HG02678 (cell line): ENCODE results near the gene APBB2.

Source experiments
- ATAC-seq: cut with Tn5 transposase; IDR thresholded peaks from one replicate; pipeline ENCODE4 v1.9.1; 2021; ENCODE audit warnings: mild to moderate bottlenecking, moderate library complexity; ENCODE audit not compliant: unreplicated experiment

Gene APBB2

GRCh38 chr4:40991908-40992307 is 222.4 kb downstream of the APBB2 start:
- ATAC-seq: peak; percentile 61

GRCh38 chr4:40990899-40991265 is 223.5 kb downstream of the APBB2 start:
- no peak for ATAC-seq

- no peak for ATAC-seq
Observed at GRCh38 chr4:40990236-40990898, 224.0 kb downstream of the APBB2 start.

DNA sequence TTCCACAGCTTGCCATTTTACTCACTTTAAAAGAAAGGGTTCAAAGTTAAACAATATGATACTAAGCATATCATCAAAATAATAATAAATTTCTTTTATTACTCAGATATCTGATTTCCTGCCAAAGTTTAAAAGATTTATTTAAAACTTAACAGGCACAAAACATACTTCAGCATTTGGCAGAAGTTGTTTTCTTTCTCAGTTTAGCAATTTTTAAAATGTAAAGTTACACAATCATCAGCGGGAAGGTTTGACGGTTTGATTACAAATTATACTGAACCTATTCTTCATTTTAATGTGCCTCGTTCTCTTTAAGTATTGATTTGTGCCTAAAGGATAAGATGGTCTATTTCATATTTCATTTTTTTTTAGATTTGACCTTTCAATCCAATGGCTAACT is 227.2 kb downstream of the APBB2 start:
- ATAC-seq: no peak

- no peak for ATAC-seq
Observed at GRCh38 chr4:40986375-40986774, 228.0 kb downstream of the APBB2 start.

DNA sequence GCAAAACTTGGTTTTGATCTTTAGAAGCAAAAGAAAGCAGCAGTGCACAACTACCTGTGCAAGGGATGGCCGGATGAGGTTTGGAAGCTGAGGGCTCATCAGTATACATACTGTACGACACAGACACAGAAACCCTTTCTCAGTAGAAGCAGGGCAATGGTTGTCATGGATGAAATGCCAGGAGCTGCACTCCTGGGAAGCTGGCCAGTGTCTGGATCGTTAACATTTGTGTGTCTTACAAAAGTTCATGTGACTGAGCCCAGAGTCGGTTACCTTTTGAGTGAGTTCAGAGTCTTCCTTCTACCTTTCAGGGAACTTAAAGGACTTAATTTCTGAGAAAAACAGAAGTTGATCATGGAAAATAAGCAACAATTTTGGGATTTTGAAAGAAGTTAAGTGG is 230.3 kb downstream of the APBB2 start:
- no peak for ATAC-seq

GRCh38 chr4:40980318-40980883 is 233.9 kb downstream of the APBB2 start:
- peak; percentile 41 for ATAC-seq

DNA sequence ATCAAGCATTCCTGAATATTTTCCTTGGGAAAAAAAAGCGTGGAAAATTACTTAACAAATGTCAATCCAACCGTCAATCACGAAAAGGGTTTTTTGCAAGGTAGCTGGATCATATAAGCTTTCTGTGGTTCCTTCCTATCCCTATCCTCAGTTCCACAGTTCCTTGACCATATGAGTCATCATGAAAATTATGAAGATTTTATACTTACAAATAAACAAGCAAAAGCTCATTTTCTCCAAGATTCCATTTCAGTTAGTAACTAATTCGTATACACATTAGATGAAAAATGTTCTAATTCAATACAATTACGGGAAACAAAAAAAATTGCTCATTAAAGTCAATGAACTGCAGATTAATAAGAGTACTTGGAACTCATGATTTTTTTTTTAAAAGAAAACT is 235.8 kb downstream of the APBB2 start:
- no peak for ATAC-seq

- no peak for ATAC-seq
Observed at GRCh38 chr4:40976343-40976742, 238.0 kb downstream of the APBB2 start.

- ATAC-seq: no peak
Observed at GRCh38 chr4:40972722-40973121, 241.6 kb downstream of the APBB2 start.

DNA sequence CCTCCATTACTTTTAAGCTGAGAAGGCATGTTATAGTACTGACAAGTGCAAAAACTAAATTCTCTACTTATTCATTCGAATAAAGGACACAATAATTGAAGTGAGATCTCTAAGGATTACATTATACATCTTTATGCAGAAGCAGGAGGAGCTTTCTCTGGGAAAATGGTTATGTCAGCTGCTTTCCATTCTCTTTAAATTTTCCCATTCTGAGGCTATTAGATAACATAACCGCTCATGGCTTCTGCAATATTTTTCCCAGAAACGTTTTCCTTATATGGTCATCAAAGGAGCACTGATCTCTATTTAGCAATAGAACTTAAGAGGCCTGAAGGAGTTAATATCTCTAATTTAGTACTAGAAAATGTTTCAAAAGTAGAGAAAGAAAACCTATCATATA is 243.0 kb downstream of the APBB2 start:
- ATAC-seq: no peak

DNA sequence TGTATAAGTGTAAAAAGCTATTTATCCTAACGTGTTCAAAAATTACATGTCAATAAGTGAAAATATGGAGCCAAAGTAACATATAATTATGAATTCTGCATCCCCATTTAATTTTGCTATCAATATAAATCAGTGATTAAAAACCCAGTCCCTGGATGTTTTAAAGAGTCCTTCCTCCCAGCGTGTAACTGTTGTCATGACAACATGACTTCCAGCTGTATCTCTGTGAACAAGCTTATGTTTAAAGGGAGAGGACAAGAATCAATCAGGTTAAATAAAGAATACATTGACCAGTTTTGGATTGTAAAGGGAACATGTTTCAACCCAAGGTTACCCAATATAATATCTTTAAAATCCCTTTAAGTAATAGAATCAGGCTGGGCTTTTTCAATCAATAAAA is 244.8 kb downstream of the APBB2 start:
- no peak for ATAC-seq

DNA sequence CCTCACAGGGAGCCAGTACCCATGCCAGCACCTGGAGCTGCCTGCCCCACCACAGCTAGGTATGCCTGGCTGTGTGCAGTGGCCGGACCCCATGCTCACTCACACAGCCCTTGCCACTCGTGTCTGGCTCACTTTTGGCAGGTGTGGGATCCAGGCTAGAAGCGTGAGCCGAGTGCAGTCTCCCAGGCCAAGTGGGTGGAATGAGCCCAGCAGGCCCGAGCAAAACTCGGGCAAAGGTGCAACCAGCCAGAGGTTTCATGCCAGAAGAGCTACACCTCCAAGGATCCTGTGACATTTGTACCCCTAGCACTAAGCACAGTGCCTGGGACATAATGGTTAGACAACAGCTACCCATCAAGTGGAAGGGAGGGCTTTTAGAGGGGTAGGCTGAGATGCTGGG is 246.8 kb downstream of the APBB2 start:
- ATAC-seq: no peak

- no peak for ATAC-seq
Observed at GRCh38 chr4:40966091-40966490, 248.3 kb downstream of the APBB2 start.

DNA sequence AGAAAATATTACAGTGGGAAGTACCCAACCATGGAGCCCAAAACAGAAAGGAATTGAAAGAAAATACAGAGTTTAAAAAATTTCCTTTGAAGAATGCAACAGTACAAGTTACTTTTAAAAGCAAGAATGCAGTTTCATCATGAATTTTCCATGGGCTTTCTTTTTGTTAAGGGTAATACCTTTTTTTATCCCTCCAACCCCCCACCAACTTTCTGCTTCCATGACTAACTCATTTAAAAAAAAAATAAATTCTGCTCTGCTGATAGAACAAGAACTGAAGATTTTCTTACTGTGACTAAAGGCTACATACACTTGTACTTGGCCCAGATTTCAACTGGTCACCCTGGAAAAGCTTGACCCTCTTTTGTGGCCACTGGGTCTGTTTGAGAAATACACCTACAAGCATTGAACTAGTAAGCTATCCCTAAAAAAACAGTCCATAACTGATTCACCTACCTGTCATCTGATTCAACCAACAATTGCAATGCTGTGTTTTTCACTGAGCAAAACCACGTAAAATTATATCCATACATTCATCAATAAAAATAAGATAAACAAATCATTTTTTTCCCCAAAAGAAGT is 250.4 kb downstream of the APBB2 start:
- no peak for ATAC-seq

- ATAC-seq: no peak
Observed at GRCh38 chr4:40962551-40963180, 251.7 kb downstream of the APBB2 start.

DNA sequence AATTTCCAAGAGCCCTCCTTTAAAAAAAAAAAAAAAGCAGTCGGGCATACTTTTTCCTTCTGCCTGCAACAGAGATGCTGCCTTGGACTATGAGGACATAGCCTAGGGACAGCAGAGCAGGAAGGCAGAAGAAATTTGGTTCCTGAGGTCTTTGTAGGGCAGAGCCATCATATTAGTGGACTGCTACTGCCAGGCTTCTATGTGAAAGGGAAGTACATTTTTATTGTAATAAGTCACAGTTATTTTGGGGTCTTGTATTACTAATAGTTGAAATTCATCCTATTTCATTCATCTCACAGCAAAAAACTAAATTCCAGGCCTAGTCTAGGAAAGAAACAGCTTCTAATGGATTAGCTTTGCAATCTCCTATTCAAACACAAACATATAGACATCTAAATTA is 253.4 kb downstream of the APBB2 start:
- no peak for ATAC-seq

- no peak for ATAC-seq
Observed at GRCh38 chr4:40957281-40957680, 257.1 kb downstream of the APBB2 start.

- ATAC-seq: no peak
Observed at GRCh38 chr4:40956721-40957255, 257.6 kb downstream of the APBB2 start.

- no peak for ATAC-seq
Observed at GRCh38 chr4:40954088-40954668, 260.2 kb downstream of the APBB2 start.

GRCh38 chr4:40953283-40954087 is 260.9 kb downstream of the APBB2 start:
- ATAC-seq: no peak
